Measurements from ENCODE around the gene ITFG1. TPM values are rescaled to one million over a fixed set of nuclear protein-coding genes. Genes with fewer than 3 reads are reported as not detected.
"Not testable (repeated sequence)": the region's sequence is repeated elsewhere in the genome, so short reads cannot be mapped to it uniquely, and the experiment has no call there.

Gene ITFG1
- total RNA-seq, 1 experiment from 2014 or later: 20.0 TPM

GRCh38 chr16:47470810-47471209, 9.9 kb upstream of the ITFG1 start:
- no peak for DNase-seq
- Histone ChIP-seq H3K9me3 (ENCODE audit: low read length) (no peaks in the 10 kb centered on the region), H3K9ac (ENCODE audit: low read length) (no peak overlapping the region), H3K4me1 (ENCODE audit: insufficient read depth, low read length) (no peaks in the 10 kb centered on the region), H3K27ac (ENCODE audit: low read length) (no peak overlapping the region), H3K4me2 (ENCODE audit: low read length) (no peak overlapping the region), H3K9me2 (replicated peaks; ENCODE audit: low read length) (no peaks in the 10 kb centered on the region), H4K20me1 (ENCODE audit: low read length) (no peaks in the 10 kb centered on the region), H3K4me3 (ENCODE audit: low read length) (no peak overlapping the region), H2AFZ (ENCODE audit: low read length) (no peak overlapping the region), H3F3A (ENCODE audit: low read length, unreplicated experiment) (no peaks in the 10 kb centered on the region), H3K27me3 (ENCODE audit: low read length) (no peaks in the 10 kb centered on the region), H3K36me3 (ENCODE audit: low read depth, low read length) (no peaks in the 10 kb centered on the region; the same call in 1 of the 2 replicates), H3K79me2 (ENCODE audit: low read length) (peaks cover 24% of the 10 kb centered on the region)
- CTCF ChIA-PET: no interaction called here
- intact Hi-C loops (cut with micrococcal nuclease): no loop called here
- ATAC-seq: no peak
- BruUV-seq (replicated peaks): no TSS peak
- TF ChIP-seq EZH2phosphoT487 (IDR thresholded peaks at IDR 0.05; ENCODE audit: borderline replicate concordance, low read length) (no peak), CTCF (conservative IDR thresholded peaks at IDR 0.05; ENCODE audit: low read depth, low read length) (no peak)
- POLR2A ChIA-PET (ENCODE audit: unreplicated experiment): no interaction called here

GRCh38 chr16:47470211-47470610, 9.3 kb upstream of the ITFG1 start:
- Histone ChIP-seq H3K4me3 (ENCODE audit: low read length) (no peak overlapping the region), H3K9me3 (ENCODE audit: low read length) (no peaks in the 10 kb centered on the region), H2AFZ (ENCODE audit: low read length) (no peak overlapping the region), H3K27me3 (ENCODE audit: low read length) (no peaks in the 10 kb centered on the region), H3K4me2 (ENCODE audit: low read length) (no peak overlapping the region), H3K4me1 (ENCODE audit: insufficient read depth, low read length) (no peaks in the 10 kb centered on the region), H3K9ac (ENCODE audit: low read length) (no peak overlapping the region), H3F3A (ENCODE audit: low read length, unreplicated experiment) (no peaks in the 10 kb centered on the region), H3K9me2 (replicated peaks; ENCODE audit: low read length) (no peaks in the 10 kb centered on the region), H3K27ac (ENCODE audit: low read length) (no peak overlapping the region), H4K20me1 (ENCODE audit: low read length) (no peaks in the 10 kb centered on the region), H3K79me2 (ENCODE audit: low read length) (peaks cover 26% of the 10 kb centered on the region), H3K36me3 (ENCODE audit: low read depth, low read length) (no peaks in the 10 kb centered on the region; the same call in 1 of the 2 replicates)
- ATAC-seq: no peak
- no peak for DNase-seq
- ChIA-PET CTCF (no interaction called here), POLR2A (ENCODE audit: unreplicated experiment) (no interaction called here)
- BruUV-seq (replicated peaks): no TSS peak
- TF ChIP-seq CTCF (conservative IDR thresholded peaks at IDR 0.05; ENCODE audit: low read depth, low read length): no peak
- TF ChIP-seq EZH2 (IDR thresholded peaks at IDR 0.05; ENCODE audit: low read length, unreplicated experiment): no peak
- TF ChIP-seq EZH2phosphoT487 (IDR thresholded peaks at IDR 0.05; ENCODE audit: borderline replicate concordance, low read length): no peak
- intact Hi-C loops (cut with micrococcal nuclease): no loop called here

GRCh38 chr16:47469227-47469626, 8.4 kb upstream of the ITFG1 start:
- POLR2A ChIA-PET (ENCODE audit: unreplicated experiment): no interaction called here
- no peaks in the 10 kb centered on the region for H3K9me3 ChIP-seq (ENCODE audit: low read length)
- H4K20me1 ChIP-seq (ENCODE audit: low read length): no peaks in the 10 kb centered on the region
- DNase-seq (no peak), ATAC-seq (no peak)
- no TSS peak for BruUV-seq (replicated peaks)
- no peak overlapping the region for H3K4me3 ChIP-seq (ENCODE audit: low read length)
- CTCF ChIA-PET: no interaction called here
- peaks cover 29% of the 10 kb centered on the region for H3K79me2 ChIP-seq (ENCODE audit: low read length)
- H3K36me3 ChIP-seq (ENCODE audit: low read depth, low read length): no peaks in the 10 kb centered on the region; the same call in 1 of the 2 replicates
- no peaks in the 10 kb centered on the region for H3F3A ChIP-seq (ENCODE audit: low read length, unreplicated experiment)
- no peaks in the 10 kb centered on the region for H3K27me3 ChIP-seq (ENCODE audit: low read length)
- H3K9me2 ChIP-seq (replicated peaks; ENCODE audit: low read length): no peaks in the 10 kb centered on the region
- H3K4me1 ChIP-seq (ENCODE audit: insufficient read depth, low read length): no peaks in the 10 kb centered on the region
- intact Hi-C loops (cut with micrococcal nuclease): loop anchor here (10.0 kb wide), 1 partner anchor 196 kb away; no protein-coding TSS in a partner anchor
- H2AFZ ChIP-seq (ENCODE audit: low read length): no peak overlapping the region
- no peak overlapping the region for H3K27ac ChIP-seq (ENCODE audit: low read length)
- H3K9ac ChIP-seq (ENCODE audit: low read length): no peak overlapping the region
- H3K4me2 ChIP-seq (ENCODE audit: low read length): no peak overlapping the region
- no peak for TF ChIP-seq EZH2 (IDR thresholded peaks at IDR 0.05; ENCODE audit: low read length, unreplicated experiment)
- TF ChIP-seq CTCF (conservative IDR thresholded peaks at IDR 0.05; ENCODE audit: low read depth, low read length): no peak
- no peak for TF ChIP-seq EZH2phosphoT487 (IDR thresholded peaks at IDR 0.05; ENCODE audit: borderline replicate concordance, low read length)

- H3K9ac ChIP-seq (ENCODE audit: low read length); H3K4me2 ChIP-seq (ENCODE audit: low read length); H3K27me3 ChIP-seq (ENCODE audit: low read length); H3K4me1 ChIP-seq (ENCODE audit: insufficient read depth, low read length); H3K4me3 ChIP-seq (ENCODE audit: low read length); H3K9me2 ChIP-seq (replicated peaks; ENCODE audit: low read length); H3F3A ChIP-seq (ENCODE audit: low read length, unreplicated experiment); H4K20me1 ChIP-seq (ENCODE audit: low read length); H2AFZ ChIP-seq (ENCODE audit: low read length); H3K27ac ChIP-seq (ENCODE audit: low read length); POLR2A ChIA-PET (ENCODE audit: unreplicated experiment); H3K9me3 ChIP-seq (ENCODE audit: low read length); DNase-seq; CTCF ChIA-PET; BruUV-seq (replicated peaks); ATAC-seq; H3K36me3 ChIP-seq (ENCODE audit: low read depth, low read length): not testable (repeated sequence)
- H3K79me2 ChIP-seq (ENCODE audit: low read length): peaks cover 40% of the 10 kb centered on the region
- intact Hi-C loops (cut with micrococcal nuclease): loop anchor here (10.0 kb wide), 1 partner anchor 197 kb away; no protein-coding TSS in a partner anchor
Observed at GRCh38 chr16:47468070-47468689, 7.3 kb upstream of the ITFG1 start.

All from PC-3 (cell line).